ENCODE data around the gene TMPRSS4.

- TF ChIP-seq, protein P1, sequence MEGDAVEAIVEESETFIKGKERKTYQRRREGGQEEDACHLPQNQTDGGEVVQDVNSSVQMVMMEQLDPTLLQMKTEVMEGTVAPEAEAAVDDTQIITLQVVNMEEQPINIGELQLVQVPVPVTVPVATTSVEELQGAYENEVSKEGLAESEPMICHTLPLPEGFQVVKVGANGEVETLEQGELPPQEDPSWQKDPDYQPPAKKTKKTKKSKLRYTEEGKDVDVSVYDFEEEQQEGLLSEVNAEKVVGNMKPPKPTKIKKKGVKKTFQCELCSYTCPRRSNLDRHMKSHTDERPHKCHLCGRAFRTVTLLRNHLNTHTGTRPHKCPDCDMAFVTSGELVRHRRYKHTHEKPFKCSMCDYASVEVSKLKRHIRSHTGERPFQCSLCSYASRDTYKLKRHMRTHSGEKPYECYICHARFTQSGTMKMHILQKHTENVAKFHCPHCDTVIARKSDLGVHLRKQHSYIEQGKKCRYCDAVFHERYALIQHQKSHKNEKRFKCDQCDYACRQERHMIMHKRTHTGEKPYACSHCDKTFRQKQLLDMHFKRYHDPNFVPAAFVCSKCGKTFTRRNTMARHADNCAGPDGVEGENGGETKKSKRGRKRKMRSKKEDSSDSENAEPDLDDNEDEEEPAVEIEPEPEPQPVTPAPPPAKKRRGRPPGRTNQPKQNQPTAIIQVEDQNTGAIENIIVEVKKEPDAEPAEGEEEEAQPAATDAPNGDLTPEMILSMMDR (conservative IDR thresholded peaks at IDR 0.05; ENCODE audit: low read length): no peak
- TF ChIP-seq EZH2phosphoT487 (IDR thresholded peaks at IDR 0.05; ENCODE audit: borderline replicate concordance): no peak
Measured at GRCh38 chr11:118057251-118058145, 19.4 kb upstream of the TMPRSS4 start.
